Left forelimb (tissue), 1 donor: ENCODE data around the gene HSFY2.
"Not testable (repeated sequence)": the region's sequence is repeated elsewhere in the genome, so short reads cannot be mapped to it uniquely, and the experiment has no call there.

Experiments
- DNase-seq: peaks from one replicate; pipeline ENCODE4 v3.0.0-alpha.2; 2018; ENCODE audit warnings: low spot score

Gene HSFY2

GRCh38 chrY:18773635-18774034, at the start of gene HSFY2:
TSS of gene HSFY2 (minus strand) at chrY:18773735. CDS start at chrY:18773618, 117 bp downstream.
- not testable (repeated sequence) for DNase-seq

DNA sequence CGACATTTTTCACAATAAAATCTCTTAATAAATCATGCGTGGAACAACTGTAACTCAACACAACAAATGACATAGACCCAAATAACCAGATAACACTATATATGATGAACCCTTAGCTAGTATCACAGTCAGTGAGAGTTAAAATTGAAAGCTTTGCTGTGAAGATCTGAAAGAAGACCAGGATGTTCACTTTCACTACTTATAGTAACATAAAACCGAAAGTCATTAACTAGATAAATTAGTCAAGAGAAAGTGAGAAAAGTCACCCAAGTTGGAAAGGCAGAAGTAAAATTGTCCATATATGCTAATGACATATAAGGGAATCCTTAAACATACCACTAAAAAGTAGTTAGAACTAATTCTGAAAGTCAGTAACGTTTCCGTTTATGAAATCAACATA, 42.2 kb upstream of the HSFY2 start:
- not testable (repeated sequence) for DNase-seq

DNA sequence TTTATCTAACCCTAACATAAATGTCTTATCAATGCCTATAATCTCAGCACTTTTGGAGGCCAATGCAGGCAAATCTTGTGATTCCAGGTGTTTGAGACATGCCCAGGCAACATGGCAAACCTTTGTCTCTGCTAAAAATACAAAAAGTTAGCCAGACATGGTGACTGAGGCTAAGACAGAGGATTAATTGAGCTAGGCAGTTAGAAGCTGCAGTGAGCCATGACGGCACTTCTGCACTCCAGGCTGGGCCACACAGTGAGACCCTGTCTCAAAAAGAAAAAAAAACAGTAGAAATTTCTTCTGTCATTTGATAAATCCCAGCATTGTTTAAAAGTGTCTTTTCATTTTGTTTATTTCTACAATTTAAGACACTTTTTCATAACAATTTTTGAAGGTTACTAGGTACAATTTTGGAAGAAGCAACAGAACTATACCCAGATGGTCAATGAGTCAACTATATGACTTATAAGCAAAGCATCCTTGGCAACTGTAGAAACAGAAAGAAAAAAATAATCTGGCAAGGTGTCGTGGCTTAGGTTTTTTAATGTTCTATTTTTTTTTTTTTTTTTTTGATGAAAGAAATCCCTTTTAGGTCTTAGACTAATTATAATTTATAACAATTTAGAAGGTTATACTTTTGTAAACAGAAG, 15.3 kb upstream of the HSFY2 start:
- not testable (repeated sequence) for DNase-seq

DNA sequence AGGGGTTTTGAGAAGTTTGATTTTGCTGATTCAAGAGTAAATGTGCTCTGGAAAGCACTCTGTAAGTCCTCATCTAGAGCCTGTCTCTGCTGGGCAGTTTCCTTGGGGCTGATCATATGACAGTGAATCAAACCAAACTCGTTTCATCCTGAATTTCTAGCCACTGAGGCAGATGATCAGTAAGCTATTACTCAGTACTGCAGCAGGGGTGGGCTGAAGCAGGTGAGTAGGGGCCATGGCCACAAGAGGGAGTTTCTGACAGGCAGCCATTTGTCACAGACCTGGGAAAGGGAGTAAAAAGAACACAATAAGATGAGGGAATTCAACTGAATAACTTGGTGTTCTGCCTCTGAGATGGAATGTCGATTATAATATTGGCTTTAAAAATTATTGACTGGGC, 19.5 kb downstream of the HSFY2 start:
- not testable (repeated sequence) for DNase-seq

- not testable (repeated sequence) for DNase-seq
These were observed 20.3 kb downstream of the HSFY2 start for GRCh38 chrY:18753133-18753815.

GRCh38 chrY:18723714-18724113, 49.8 kb downstream of the HSFY2 start:
- DNase-seq, result not testable (repeated sequence)
